Measurements from ENCODE around the gene IQCK. TPM values are rescaled to one million over a fixed set of nuclear protein-coding genes. Genes with fewer than 3 reads are reported as not detected.
"Not testable (repeated sequence)": the region's sequence is repeated elsewhere in the genome, so short reads cannot be mapped to it uniquely, and the experiment has no call there.

IQCK gene
- total RNA-seq, 6 experiments from 2014 or later: 2.0 to 4.7 (median 3.9) TPM

- DNase-seq (no peak), ATAC-seq (no peak)
- peaks cover 0 to 12% (median 0%) of the 10 kb centered on the region in 4 donors for H3K36me3 ChIP-seq
- no peaks in the 10 kb centered on the region for H3K9me3 ChIP-seq
- peaks cover 0 to 8% (median 3%) of the 10 kb centered on the region in 4 donors for H3K4me1 ChIP-seq
- no peak overlapping the region for H3K4me3 ChIP-seq
- no peak overlapping the region for H3K27ac ChIP-seq
- WGBS (ENCODE audit: insufficient coverage, low coverage, low lambda C conversion rate, missing lambda C conversion rate): 95% methylated on average over 2 of the region's 11 CpGs
- no peaks in the 10 kb centered on the region for H3K27me3 ChIP-seq
- TF ChIP-seq CTCF (IDR thresholded peaks at IDR 0.05) (no peak), POLR2A (IDR thresholded peaks at IDR 0.05) (no peak)
- intact Hi-C loops (cut with DNase I): no loop called here
Measured at GRCh38 chr16:19712418-19713058, 5.5 kb upstream of the IQCK start.

GRCh38 chr16:19713697-19714096 lies 4.4 kb upstream of the IQCK start:
- Histone ChIP-seq H3K9me3 (no peaks in the 10 kb centered on the region), H3K4me3 (no peak overlapping the region), H3K4me1 (peaks cover 0 to 8% (median 3%) of the 10 kb centered on the region in 4 donors), H3K27me3 (no peaks in the 10 kb centered on the region), H3K27ac (no peak overlapping the region), H3K36me3 (peaks cover 0 to 12% (median 0%) of the 10 kb centered on the region in 4 donors)
- 91% methylated on average over 4 of the region's 6 CpGs for WGBS (ENCODE audit: insufficient coverage, low coverage, low lambda C conversion rate, missing lambda C conversion rate)
- TF ChIP-seq CTCF (IDR thresholded peaks at IDR 0.05) (no peak), POLR2A (IDR thresholded peaks at IDR 0.05) (no peak)
- intact Hi-C loops (cut with DNase I): no loop called here
- no peak for DNase-seq
- ATAC-seq: no peak

GRCh38 chr16:19715566-19715965 lies 2.5 kb upstream of the IQCK start:
- 98% methylated on average over 5 of the region's 5 CpGs for WGBS (ENCODE audit: insufficient coverage, low coverage, low lambda C conversion rate, missing lambda C conversion rate)

GRCh38 chr16:19716183-19716582 lies 1.9 kb upstream of the IQCK start:
- Histone ChIP-seq H3K27ac (no peak overlapping the region), H3K27me3 (no peaks in the 10 kb centered on the region), H3K4me1 (peaks cover 0 to 11% (median 3%) of the 10 kb centered on the region in 4 donors), H3K4me3 (no peak overlapping the region), H3K36me3 (peaks cover 0 to 9% (median 0%) of the 10 kb centered on the region in 4 donors), H3K9me3 (no peaks in the 10 kb centered on the region)
- WGBS (ENCODE audit: insufficient coverage, low coverage, low lambda C conversion rate, missing lambda C conversion rate): 100% methylated on average over 1 of the region's 1 CpG
- DNase-seq (no peak), ATAC-seq (no peak)
- intact Hi-C loops (cut with DNase I): no loop called here
- TF ChIP-seq POLR2A (IDR thresholded peaks at IDR 0.05) (no peak), CTCF (IDR thresholded peaks at IDR 0.05) (no peak)

More at GRCh38 chr16:19715566-19715965, 2.5 kb upstream of the IQCK start:
- Histone ChIP-seq H3K36me3 (peaks cover 0 to 9% (median 0%) of the 10 kb centered on the region in 4 donors), H3K27me3 (no peaks in the 10 kb centered on the region), H3K4me3 (no peak overlapping the region), H3K9me3 (no peaks in the 10 kb centered on the region), H3K4me1 (peaks cover 0 to 11% (median 3%) of the 10 kb centered on the region in 4 donors), H3K27ac (no peak overlapping the region)
- TF ChIP-seq POLR2A (IDR thresholded peaks at IDR 0.05): no peak
- TF ChIP-seq CTCF (IDR thresholded peaks at IDR 0.05): no peak
- intact Hi-C loops (cut with DNase I): no loop called here
- no peak for ATAC-seq
- DNase-seq: no peak

GRCh38 chr16:19716728-19717127 lies 1.3 kb upstream of the IQCK start:
- DNase-seq; H3K27me3 ChIP-seq; ATAC-seq; H3K36me3 ChIP-seq; H3K27ac ChIP-seq; intact Hi-C loops (cut with DNase I); H3K9me3 ChIP-seq: not testable (repeated sequence)
- Histone ChIP-seq H3K4me3 (peak overlapping the region in 1 of 3 donors; percentile 94), H3K4me1 (peaks cover 0 to 11% (median 3%) of the 10 kb centered on the region in 4 donors)
- 80% methylated on average over 10 of the region's 11 CpGs for WGBS (ENCODE audit: insufficient coverage, low coverage, low lambda C conversion rate, missing lambda C conversion rate)

All from right lobe of liver (tissue), 6 donors.